DND-41 (cell line): Measurements from ENCODE around the gene GNB5.

Experiments used
- ATAC-seq: fragments of 200-7000 bp; cut with Tn5 transposase; 3 replicates; pipeline ENCODE4 v1.9.1; 2021; ENCODE audit warnings: low read depth; ENCODE audit not compliant: insufficient read depth
- DNase-seq: peaks from one replicate; pipeline ENCODE4 v3.0.0-alpha.2; 2020
- H2AFZ ChIP-seq: 2 replicates; pipeline ENCODE4 v1.6.0; 2012; ENCODE audit warnings: low read depth, low read length
- H3K27ac ChIP-seq: 2 replicates; pipeline ENCODE4 v1.5.1; 2012; ENCODE audit warnings: low read length, inconsistent platforms
- H3K27me3 ChIP-seq: fragments of 200-600 bp; sonication (generic); 2 replicates; pipeline ENCODE4 v1.6.0; 2012; ENCODE audit warnings: low read length, mild to moderate bottlenecking, inconsistent platforms; ENCODE audit not compliant: insufficient read depth, poor library complexity
- H3K36me3 ChIP-seq: 2 replicates; pipeline ENCODE4 v1.5.1; 2012; ENCODE audit warnings: low read length, inconsistent platforms; ENCODE audit not compliant: insufficient read depth
- H3K4me1 ChIP-seq: 2 replicates; pipeline ENCODE4 v1.5.1; 2012; ENCODE audit warnings: mild to moderate bottlenecking, low read length; ENCODE audit not compliant: insufficient read depth
- H3K4me2 ChIP-seq: 2 replicates; pipeline ENCODE4 v1.6.0; 2012; ENCODE audit warnings: mild to moderate bottlenecking, moderate library complexity, low read length, inconsistent platforms; ENCODE audit not compliant: insufficient read depth
- H3K4me3 ChIP-seq, 2 experiments: fragments of 200-600 bp in 1 of 2; shearing (Covaris generic) in 1 of 2; 2 replicates each; pipeline ENCODE4 v1.5.1; 2012 to 2016; ENCODE audit warnings: inconsistent platforms in 2 of 2, low read length in 2 of 2, mild to moderate bottlenecking in 2 of 2, low read depth in 1 of 2, moderate library complexity in 1 of 2
- H3K79me2 ChIP-seq: 2 replicates; pipeline ENCODE4 v1.6.0; 2012; ENCODE audit warnings: low read length, inconsistent platforms; ENCODE audit not compliant: insufficient read depth
- H3K9ac ChIP-seq: 2 replicates; pipeline ENCODE4 v1.6.0; 2012; ENCODE audit warnings: low read depth, mild to moderate bottlenecking, inconsistent platforms, low read length, moderate library complexity
- H3K9me3 ChIP-seq: 2 replicates; pipeline ENCODE4 v1.5.1; 2012; ENCODE audit warnings: low read length, moderate library complexity, mild to moderate bottlenecking, inconsistent platforms; ENCODE audit not compliant: insufficient read depth, severe bottlenecking
- H4K20me1 ChIP-seq: 2 replicates; pipeline ENCODE4 v1.6.0; 2012; ENCODE audit warnings: low read length; ENCODE audit not compliant: insufficient read depth
- CTCF ChIP-seq: IDR thresholded peaks from 2 replicates; pipeline ENCODE4 v1.5.1; 2012; ENCODE audit warnings: borderline replicate concordance, low read length, moderate library complexity, mild to moderate bottlenecking; ENCODE audit not compliant: poor library complexity, severe bottlenecking; ENCODE audit errors: extremely low read depth
- EZH2 ChIP-seq: IDR thresholded peaks from 3 replicates; pipeline ENCODE4 v1.6.1; 2012; ENCODE audit warnings: borderline replicate concordance, low read depth, mild to moderate bottlenecking, moderate library complexity, low read length, inconsistent platforms; ENCODE audit not compliant: severe bottlenecking

Gene GNB5

GRCh38 chr15:52113235-52113634 lies 78.0 kb downstream of the GNB5 start:
- no peaks in the 10 kb centered on the region for H3K4me1 ChIP-seq
- H4K20me1 ChIP-seq, result no peaks in the 10 kb centered on the region
- no peaks in the 10 kb centered on the region for H3K27me3 ChIP-seq
- no peak overlapping the region for H3K27ac ChIP-seq
- ATAC-seq, result no peak
- H3K4me2 ChIP-seq, result no peak overlapping the region
- no peaks in the 10 kb centered on the region for H3K9me3 ChIP-seq
- no peak overlapping the region for H3K9ac ChIP-seq
- DNase-seq, result no peak
- TF ChIP-seq CTCF (no peak), EZH2 (no peak)
- no peak overlapping the region for H3K4me3 ChIP-seq
- H3K36me3 ChIP-seq, result no peaks in the 10 kb centered on the region
- H2AFZ ChIP-seq, result no peak overlapping the region
- H3K79me2 ChIP-seq, result no peaks in the 10 kb centered on the region

- H3K27me3 ChIP-seq, result no peaks in the 10 kb centered on the region
- DNase-seq, result no peak
- H4K20me1 ChIP-seq, result no peaks in the 10 kb centered on the region
- no peak for ATAC-seq
- no peaks in the 10 kb centered on the region for H3K79me2 ChIP-seq
- H3K27ac ChIP-seq, result no peak overlapping the region
- no peaks in the 10 kb centered on the region for H3K4me1 ChIP-seq
- H3K9ac ChIP-seq, result no peak overlapping the region
- TF ChIP-seq CTCF, result no peak
- TF ChIP-seq EZH2, result no peak
- H3K4me3 ChIP-seq, result no peak overlapping the region
- H3K4me2 ChIP-seq, result no peak overlapping the region
- H2AFZ ChIP-seq, result no peak overlapping the region
- no peaks in the 10 kb centered on the region for H3K36me3 ChIP-seq
- H3K9me3 ChIP-seq, result no peaks in the 10 kb centered on the region
Observed at GRCh38 chr15:52112203-52112750, 78.9 kb downstream of the GNB5 start.

GRCh38 chr15:52111517-52112202 lies 79.5 kb downstream of the GNB5 start:
- Histone ChIP-seq H3K27ac (no peak overlapping the region), H3K79me2 (no peaks in the 10 kb centered on the region), H3K4me3 (no peak overlapping the region), H3K36me3 (no peaks in the 10 kb centered on the region), H2AFZ (no peak overlapping the region), H3K27me3 (no peaks in the 10 kb centered on the region), H3K4me1 (no peaks in the 10 kb centered on the region), H4K20me1 (no peaks in the 10 kb centered on the region), H3K4me2 (no peak overlapping the region), H3K9me3 (no peaks in the 10 kb centered on the region), H3K9ac (no peak overlapping the region)
- DNase-seq (no peak), ATAC-seq (no peak)
- TF ChIP-seq EZH2, result no peak
- TF ChIP-seq CTCF, result no peak
